ENCODE measurements around the gene TOB1. TPM values are rescaled to one million over a fixed set of nuclear protein-coding genes. Genes with fewer than 3 reads are reported as not detected.

TOB1 gene
- total and polyA plus RNA-seq, 10 donors = 6.3 to 42.3 (median 23.1) TPM

GRCh38 chr17:50858486-50859225 lies 7.5 kb downstream of the TOB1 start:
- TF ChIP-seq POLR2AphosphoS5 (IDR thresholded peaks at IDR 0.05) = no peak
- TF ChIP-seq CTCF (IDR thresholded peaks at IDR 0.05 in 8 of 11, conservative IDR thresholded peaks at IDR 0.05 in 3 of 11) = no peak
- WGBS, 5 donors = 95 to 97% (median 96%) methylated on average over 12 of the region's 12 CpGs
- intact Hi-C loops (cut with DNase I; ENCODE audit: low total_unique reads) = no loop called here
- DNase-seq = no peak
- Histone ChIP-seq H3K4me3 (no peak overlapping the region), H3K4me1 (peaks cover 2 to 26% (median 20%) of the 10 kb centered on the region in 6 donors), H3K27me3 (replicated peaks in 1 of 7) (no peaks in the 10 kb centered on the region), H3K36me3 (peaks cover 0 to 31% (median 13%) of the 10 kb centered on the region in 6 donors), H3K27ac (no peak overlapping the region), H3K9me3 (no peaks in the 10 kb centered on the region)

- no peaks in the 10 kb centered on the region for H3K27me3 ChIP-seq (replicated peaks in 1 of 7)
- no peak overlapping the region for H3K4me3 ChIP-seq
- DNase-seq = no peak
- 94 to 98% (median 96%) methylated on average over 2 of the region's 2 CpGs for WGBS, 5 donors
- no peak overlapping the region for H3K27ac ChIP-seq
- intact Hi-C loops (cut with DNase I; ENCODE audit: low total_unique reads) = no loop called here
- H3K4me1 ChIP-seq = peaks cover 0 to 19% (median 8%) of the 10 kb centered on the region in 6 donors
- no peaks in the 10 kb centered on the region for H3K9me3 ChIP-seq
- peaks cover 0 to 9% (median 3%) of the 10 kb centered on the region in 6 donors for H3K36me3 ChIP-seq
- TF ChIP-seq POLR2AphosphoS5 (IDR thresholded peaks at IDR 0.05) (no peak), POLR2A (IDR thresholded peaks at IDR 0.05) (no peak), CTCF (IDR thresholded peaks at IDR 0.05 in 8 of 11, conservative IDR thresholded peaks at IDR 0.05 in 3 of 11) (no peak)
These were observed 9.7 kb downstream of the TOB1 start for GRCh38 chr17:50856431-50856830.

- Histone ChIP-seq H3K4me1 (peaks cover 0 to 16% (median 8%) of the 10 kb centered on the region in 6 donors), H3K9me3 (no peaks in the 10 kb centered on the region), H3K4me3 (no peak overlapping the region), H3K27me3 (replicated peaks in 1 of 7) (no peaks in the 10 kb centered on the region), H3K36me3 (peaks cover 0 to 3% (median 0%) of the 10 kb centered on the region in 6 donors), H3K27ac (no peak overlapping the region)
- intact Hi-C loops (cut with DNase I; ENCODE audit: low total_unique reads) = no loop called here
- TF ChIP-seq POLR2A (IDR thresholded peaks at IDR 0.05) (no peak), CTCF (IDR thresholded peaks at IDR 0.05 in 8 of 11, conservative IDR thresholded peaks at IDR 0.05 in 3 of 11) (no peak), POLR2AphosphoS5 (IDR thresholded peaks at IDR 0.05) (no peak)
- 85 to 93% (median 89%) methylated on average over 6 of the region's 6 CpGs for WGBS, 5 donors
- no peak for DNase-seq
These were observed 10.3 kb downstream of the TOB1 start for GRCh38 chr17:50855708-50856330.

DNA sequence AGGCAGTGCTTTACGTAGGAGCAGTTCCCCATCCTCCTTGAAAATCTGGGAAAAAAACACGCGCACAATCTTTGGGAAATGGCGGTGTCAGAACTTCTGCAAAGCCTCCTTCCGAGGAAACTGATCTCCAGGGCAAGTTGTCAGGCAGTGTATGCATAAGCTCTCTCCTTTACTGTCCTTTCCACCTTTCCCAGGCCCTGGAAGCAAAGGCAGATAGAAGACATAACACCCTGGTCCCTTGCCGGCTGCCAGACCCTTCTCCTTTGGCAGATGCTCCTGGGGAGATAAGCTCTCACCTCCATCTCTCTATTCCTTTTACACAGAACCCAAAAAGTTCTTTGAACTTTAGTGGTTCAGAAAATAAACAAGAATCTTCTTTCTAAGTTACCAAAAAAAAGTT lies 12.4 kb downstream of the TOB1 start:
- Histone ChIP-seq H3K4me3 (no peak overlapping the region), H3K36me3 (no peaks in the 10 kb centered on the region), H3K4me1 (peaks cover 0 to 16% (median 8%) of the 10 kb centered on the region in 6 donors), H3K9me3 (peaks cover 0 to 6% (median 3%) of the 10 kb centered on the region in 8 donors), H3K27me3 (replicated peaks in 1 of 7) (no peaks in the 10 kb centered on the region), H3K27ac (no peak overlapping the region)
- intact Hi-C loops (cut with DNase I; ENCODE audit: low total_unique reads) = loop anchor here (5.0 kb wide), 1 partner anchor 104 kb away; no protein-coding TSS in a partner anchor
- WGBS, 5 donors = 92 to 98% (median 95%) methylated on average over 6 of the region's 6 CpGs
- TF ChIP-seq POLR2A (IDR thresholded peaks at IDR 0.05) = no peak
- TF ChIP-seq CTCF (IDR thresholded peaks at IDR 0.05 in 8 of 11, conservative IDR thresholded peaks at IDR 0.05 in 3 of 11) = no peak
- TF ChIP-seq POLR2AphosphoS5 (IDR thresholded peaks at IDR 0.05) = no peak
- DNase-seq = peak; percentile 13

Data from spleen (tissue), 11 donors.